ENCODE measurements around the gene TSPEAR. TPM values are rescaled to one million over a fixed set of nuclear protein-coding genes. Genes with fewer than 3 reads are reported as not detected.

The TSPEAR gene
- total RNA-seq, 1 donor from 2014 or later, result not detected

GRCh38 chr21:44460441-44460755 lies 251.0 kb downstream of the TSPEAR start:
- no peaks in the 10 kb centered on the region for H3K36me3 ChIP-seq (ENCODE audit: control insufficient read depth, insufficient read depth, low read length)
- no peak for DNase-seq (ENCODE audit: low read depth)
- peaks cover 20% of the 10 kb centered on the region for H3K27me3 ChIP-seq (ENCODE audit: control insufficient read depth, insufficient read depth, low read length)
- TF ChIP-seq CTCF (IDR thresholded peaks at IDR 0.05; ENCODE audit: insufficient read depth, low read length, poor library complexity, severe bottlenecking), result no peak
- no peak overlapping the region for H3K4me3 ChIP-seq (ENCODE audit: low read depth, low read length)

GRCh38 chr21:44459712-44460440 lies 251.5 kb downstream of the TSPEAR start:
- Histone ChIP-seq H3K36me3 (ENCODE audit: control insufficient read depth, insufficient read depth, low read length) (no peaks in the 10 kb centered on the region), H3K27me3 (ENCODE audit: control insufficient read depth, insufficient read depth, low read length) (peaks cover 21% of the 10 kb centered on the region), H3K4me3 (ENCODE audit: low read depth, low read length) (no peak overlapping the region)
- DNase-seq (ENCODE audit: low read depth), result no peak
- no peak for TF ChIP-seq CTCF (IDR thresholded peaks at IDR 0.05; ENCODE audit: insufficient read depth, low read length, poor library complexity, severe bottlenecking)

GRCh38 chr21:44458971-44459711 lies 252.2 kb downstream of the TSPEAR start:
- DNase-seq (ENCODE audit: low read depth), result no peak
- peaks cover 24% of the 10 kb centered on the region for H3K27me3 ChIP-seq (ENCODE audit: control insufficient read depth, insufficient read depth, low read length)
- H3K4me3 ChIP-seq (ENCODE audit: low read depth, low read length), result no peak overlapping the region
- TF ChIP-seq CTCF (IDR thresholded peaks at IDR 0.05; ENCODE audit: insufficient read depth, low read length, poor library complexity, severe bottlenecking), result no peak
- H3K36me3 ChIP-seq (ENCODE audit: control insufficient read depth, insufficient read depth, low read length), result no peaks in the 10 kb centered on the region

- no peak for DNase-seq (ENCODE audit: low read depth)
- no peak for TF ChIP-seq CTCF (IDR thresholded peaks at IDR 0.05; ENCODE audit: insufficient read depth, low read length, poor library complexity, severe bottlenecking)
- Histone ChIP-seq H3K36me3 (ENCODE audit: control insufficient read depth, insufficient read depth, low read length) (no peaks in the 10 kb centered on the region), H3K4me3 (ENCODE audit: low read depth, low read length) (no peak overlapping the region), H3K27me3 (ENCODE audit: control insufficient read depth, insufficient read depth, low read length) (peaks cover 16% of the 10 kb centered on the region)
Measured at GRCh38 chr21:44456915-44457736, 254.2 kb downstream of the TSPEAR start.

- Histone ChIP-seq H3K27me3 (ENCODE audit: control insufficient read depth, insufficient read depth, low read length) (peaks cover 16% of the 10 kb centered on the region), H3K4me3 (ENCODE audit: low read depth, low read length) (no peak overlapping the region), H3K36me3 (ENCODE audit: control insufficient read depth, insufficient read depth, low read length) (no peaks in the 10 kb centered on the region)
- TF ChIP-seq CTCF (IDR thresholded peaks at IDR 0.05; ENCODE audit: insufficient read depth, low read length, poor library complexity, severe bottlenecking), result no peak
- no peak for DNase-seq (ENCODE audit: low read depth)
Measured at GRCh38 chr21:44456214-44456914, 255.0 kb downstream of the TSPEAR start.

All from kidney epithelial cell (primary cell).